PC-9 (cell line): ENCODE data around the gene PALLD. TPM values are rescaled to one million over a fixed set of nuclear protein-coding genes. Genes with fewer than 3 reads are reported as not detected.

Source experiments
- BruUV-seq: library from RNA; stranded (reverse); fragments of 400-500 nt; replicated peaks from 2 replicates; lab custom pipeline; 2021; lab: Mats Ljungman, UMichigan
- CTCF ChIA-PET: fragments of 300-600 bp; sonication (Branson Sonifier 250); formaldehyde crosslinking; loops from one replicate; lab custom pipeline; 2022; ENCODE audit warnings: antibody characterized with exemption; lab: Charles Lee
- POLR2A ChIA-PET: fragments of 300-600 bp; sonication (Branson Sonifier 250); formaldehyde crosslinking; loops from one replicate; lab custom pipeline; 2022; ENCODE audit warnings: antibody characterized with exemption; ENCODE audit not compliant: unreplicated experiment; lab: Charles Lee
- DNase-seq, 2 experiments: peaks; one replicate each; pipeline versions ENCODE4 v3.0.0 to v3.0.0-alpha.2; 2015 to 2022; ENCODE audit warnings: mixed read lengths in 1 of 2
- H2AFZ ChIP-seq: fragments of 200-600 bp; sonication (generic); 2 replicates; pipeline ENCODE4 v1.8.1; 2017; ENCODE audit warnings: antibody characterized with exemption
- H3F3A ChIP-seq: fragments of 200-600 bp; sonication (generic); 2 replicates; pipeline ENCODE4 v1.8.1; 2017; ENCODE audit warnings: antibody characterized with exemption, mild to moderate bottlenecking, low read depth; ENCODE audit not compliant: insufficient read depth
- H3K27ac ChIP-seq: fragments of 200-600 bp; sonication (generic); 2 replicates; pipeline ENCODE4 v1.6.1; 2016; ENCODE audit warnings: mixed run types
- H3K27me3 ChIP-seq: fragments of 200-600 bp; sonication (generic); 2 replicates; pipeline ENCODE4 v1.6.1; 2016; ENCODE audit warnings: low read depth, mixed run types; ENCODE audit not compliant: insufficient read depth
- H3K36me3 ChIP-seq: fragments of 200-600 bp; sonication (generic); 2 replicates; pipeline ENCODE4 v1.6.1; 2016; ENCODE audit warnings: low read depth, mixed run types
- H3K4me1 ChIP-seq: fragments of 200-600 bp; sonication (generic); replicated peaks from 2 replicates; pipeline ENCODE4 v1.6.1; 2016; ENCODE audit warnings: mixed run types; ENCODE audit not compliant: insufficient read depth
- H3K4me2 ChIP-seq: fragments of 200-600 bp; sonication (generic); 2 replicates; pipeline ENCODE4 v1.6.1; 2017; ENCODE audit warnings: mixed run types
- H3K4me3 ChIP-seq: fragments of 200-600 bp; sonication (generic); 2 replicates; pipeline ENCODE4 v1.6.1; 2016; ENCODE audit warnings: mixed run types
- H3K79me2 ChIP-seq: fragments of 200-600 bp; sonication (generic); 2 replicates; pipeline ENCODE4 v1.6.1; 2017; ENCODE audit warnings: low read depth, mixed run types
- H3K9me2 ChIP-seq: fragments of 200-600 bp; sonication (generic); 2 replicates; pipeline ENCODE4 v1.8.1; 2017; ENCODE audit warnings: mild to moderate bottlenecking; ENCODE audit not compliant: insufficient read depth
- H3K9me3 ChIP-seq: fragments of 200-600 bp; sonication (generic); 2 replicates; pipeline ENCODE4 v1.8.1; 2016; ENCODE audit warnings: low read depth; ENCODE audit not compliant: insufficient read depth
- H4K20me1 ChIP-seq: fragments of 200-600 bp; sonication (generic); 2 replicates; pipeline ENCODE4 v1.8.1; 2017; ENCODE audit not compliant: insufficient read depth
- EZH2 ChIP-seq: fragments of 200-600 bp; sonication (generic); IDR thresholded peaks from 2 replicates; pipeline ENCODE4 v1.8.0; 2017; ENCODE audit warnings: antibody characterized with exemption, low read depth
- intact Hi-C: fragments of 100-400 bp; cut with micrococcal nuclease; formaldehyde crosslinking; loops from one replicate; pipeline ENCODE4 v1.10.0; 2022; ENCODE audit not compliant: unreplicated experiment
- total RNA-seq: library from RNA; stranded (reverse); gene quantifications from 2 replicates; pipeline ENCODE4 v1.2.3, GENCODE V29; 2021
- TF ChIP-seq, protein P1 (sequence below): fragments of 200-600 bp; sonication (generic); conservative IDR thresholded peaks from 2 replicates; pipeline ENCODE4 v1.6.1; 2017; ENCODE audit warnings: mixed run types, antibody characterized with exemption, mild to moderate bottlenecking, moderate library complexity

Gene PALLD
- total RNA-seq, 1 experiment from 2014 or later: 156 TPM

DNA sequence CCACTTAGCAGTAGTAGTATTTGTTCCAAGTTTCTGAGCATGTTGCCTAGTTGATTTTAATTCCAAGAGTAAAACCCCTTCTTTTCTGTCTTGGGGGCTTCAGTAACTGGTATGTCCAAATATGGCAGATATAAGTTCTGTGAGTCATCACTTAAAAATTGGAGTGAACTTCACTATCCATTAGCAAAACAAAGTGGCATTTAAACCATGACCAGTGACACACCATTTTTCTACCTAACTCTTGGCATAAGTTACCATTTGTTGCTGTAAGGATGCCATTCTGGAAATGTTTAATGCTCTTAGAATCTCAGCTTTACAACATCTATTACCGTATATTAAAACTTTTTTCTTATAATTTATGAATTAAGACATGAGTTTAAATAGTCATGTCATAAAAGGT lies 411.2 kb downstream of the PALLD start:
- no peaks in the 10 kb centered on the region for H3K27me3 ChIP-seq
- H2AFZ ChIP-seq: no peak overlapping the region
- CTCF ChIA-PET: interaction anchor here (0.5 kb wide), 1 partner anchor 406 kb away, joined by 3 read pairs; no protein-coding TSS in a partner anchor
- DNase-seq: no peak
- intact Hi-C loops: no loop called here
- no peaks in the 10 kb centered on the region for H3F3A ChIP-seq
- H3K36me3 ChIP-seq: no peaks in the 10 kb centered on the region; the same call in 1 of the 2 replicates
- H3K9me2 ChIP-seq: no peaks in the 10 kb centered on the region
- no peak for TF ChIP-seq EZH2
- TF ChIP-seq, protein P1, sequence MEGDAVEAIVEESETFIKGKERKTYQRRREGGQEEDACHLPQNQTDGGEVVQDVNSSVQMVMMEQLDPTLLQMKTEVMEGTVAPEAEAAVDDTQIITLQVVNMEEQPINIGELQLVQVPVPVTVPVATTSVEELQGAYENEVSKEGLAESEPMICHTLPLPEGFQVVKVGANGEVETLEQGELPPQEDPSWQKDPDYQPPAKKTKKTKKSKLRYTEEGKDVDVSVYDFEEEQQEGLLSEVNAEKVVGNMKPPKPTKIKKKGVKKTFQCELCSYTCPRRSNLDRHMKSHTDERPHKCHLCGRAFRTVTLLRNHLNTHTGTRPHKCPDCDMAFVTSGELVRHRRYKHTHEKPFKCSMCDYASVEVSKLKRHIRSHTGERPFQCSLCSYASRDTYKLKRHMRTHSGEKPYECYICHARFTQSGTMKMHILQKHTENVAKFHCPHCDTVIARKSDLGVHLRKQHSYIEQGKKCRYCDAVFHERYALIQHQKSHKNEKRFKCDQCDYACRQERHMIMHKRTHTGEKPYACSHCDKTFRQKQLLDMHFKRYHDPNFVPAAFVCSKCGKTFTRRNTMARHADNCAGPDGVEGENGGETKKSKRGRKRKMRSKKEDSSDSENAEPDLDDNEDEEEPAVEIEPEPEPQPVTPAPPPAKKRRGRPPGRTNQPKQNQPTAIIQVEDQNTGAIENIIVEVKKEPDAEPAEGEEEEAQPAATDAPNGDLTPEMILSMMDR: no peak
- no peaks in the 10 kb centered on the region for H3K79me2 ChIP-seq
- no peak overlapping the region for H3K4me2 ChIP-seq
- no TSS peak for BruUV-seq
- H3K4me1 ChIP-seq: no peaks in the 10 kb centered on the region
- H3K27ac ChIP-seq: no peak overlapping the region
- no peak overlapping the region for H3K4me3 ChIP-seq
- H3K9me3 ChIP-seq: no peaks in the 10 kb centered on the region
- no peaks in the 10 kb centered on the region for H4K20me1 ChIP-seq
- POLR2A ChIA-PET: interaction anchor here (0.7 kb wide), 1 partner anchor 154 kb away, joined by 3 read pairs; no protein-coding TSS in a partner anchor

DNA sequence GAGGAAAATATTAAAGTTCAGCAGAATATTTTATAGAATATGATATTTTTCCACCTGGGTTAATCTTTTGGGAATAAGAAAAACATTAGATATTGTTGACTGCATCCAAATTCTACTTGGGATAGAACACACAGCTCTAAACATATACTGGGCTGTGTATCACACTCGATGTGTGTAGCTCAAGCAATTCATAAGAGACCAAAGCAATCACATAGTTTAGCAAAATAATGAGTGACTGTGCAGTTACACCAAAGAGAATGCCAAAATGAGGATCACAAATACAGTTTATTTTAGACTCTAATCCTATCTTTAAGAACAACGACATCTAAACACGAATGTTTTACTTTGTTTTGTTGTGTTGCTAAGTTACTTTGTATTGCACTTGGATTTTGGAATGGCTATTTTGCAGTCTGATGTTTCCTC lies 412.0 kb downstream of the PALLD start:
- H3K9me3 ChIP-seq: no peaks in the 10 kb centered on the region
- CTCF ChIA-PET: interaction anchor here (0.5 kb wide), 1 partner anchor 113 kb away, joined by 4 read pairs; no protein-coding TSS in a partner anchor

DNA sequence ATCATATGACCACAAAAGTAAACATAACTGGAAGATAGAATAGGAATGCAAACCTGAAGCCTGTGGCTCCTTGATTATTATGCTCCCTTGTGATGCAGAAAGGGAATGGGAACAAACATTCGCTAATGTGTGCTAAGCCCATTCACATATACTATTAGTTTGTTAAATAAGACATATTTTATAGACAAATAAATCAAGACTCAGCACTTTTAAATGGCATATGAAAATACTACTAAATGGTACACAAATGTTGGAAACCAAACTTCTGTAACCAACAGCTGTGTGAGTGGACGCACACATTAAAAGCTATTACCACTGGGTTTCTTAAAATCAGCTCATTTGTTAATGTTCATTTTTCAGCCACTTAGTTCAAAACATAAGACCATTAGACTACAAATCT lies 417.2 kb downstream of the PALLD start:
- Histone ChIP-seq H3K36me3 (no peaks in the 10 kb centered on the region), H3K4me3 (no peak overlapping the region), H3K27ac (no peak overlapping the region), H3F3A (no peaks in the 10 kb centered on the region), H4K20me1 (no peaks in the 10 kb centered on the region), H3K4me1 (no peaks in the 10 kb centered on the region), H3K9me3 (no peaks in the 10 kb centered on the region), H3K4me2 (no peak overlapping the region), H3K27me3 (no peaks in the 10 kb centered on the region), H3K79me2 (no peaks in the 10 kb centered on the region), H3K9me2 (no peaks in the 10 kb centered on the region), H2AFZ (no peak overlapping the region)
- TF ChIP-seq, protein P1: no peak
- no peak for TF ChIP-seq EZH2
- ChIA-PET CTCF (no interaction called here), POLR2A (interaction anchor here (0.7 kb wide), 1 partner anchor 836 kb away, joined by 6 read pairs; no protein-coding TSS in a partner anchor)
- BruUV-seq: no TSS peak
- intact Hi-C loops: loop anchor here (1.0 to 5.0 kb wide), 2 partner anchors 202 to 327 kb away; no protein-coding TSS in a partner anchor
- no peak for DNase-seq

More for the DNA sequence above, 412.0 kb downstream of the PALLD start:
- no peak overlapping the region for H3K4me3 ChIP-seq
- no peak for DNase-seq
- no peak for TF ChIP-seq EZH2
- TF ChIP-seq, protein P1: no peak
- H3K4me1 ChIP-seq: no peaks in the 10 kb centered on the region
- no TSS peak for BruUV-seq
- no peaks in the 10 kb centered on the region for H3K79me2 ChIP-seq
- H3K27me3 ChIP-seq: no peaks in the 10 kb centered on the region
- POLR2A ChIA-PET: no interaction called here
- H4K20me1 ChIP-seq: no peaks in the 10 kb centered on the region
- H2AFZ ChIP-seq: no peak overlapping the region
- no peak overlapping the region for H3K4me2 ChIP-seq
- no peaks in the 10 kb centered on the region for H3K9me2 ChIP-seq
- intact Hi-C loops: no loop called here
- no peaks in the 10 kb centered on the region; the same call in 1 of the 2 replicates for H3K36me3 ChIP-seq
- no peaks in the 10 kb centered on the region for H3F3A ChIP-seq
- no peak overlapping the region for H3K27ac ChIP-seq
